Tibial nerve (tissue), 3 donors: ENCODE data around the gene GALR3.

Experiments
- POLR2A ChIP-seq, 2 donors: fragments of 450-650 bp; IDR thresholded peaks; one replicate each; pipeline ENCODE4 v1.6.1; 2017; ENCODE audit warnings: antibody characterized with exemption in 2 of 2, mild to moderate bottlenecking in 2 of 2, moderate library complexity in 2 of 2
- TF ChIP-seq, protein P1 (sequence below), 5 experiments: fragments of 200-600 bp in 3 of 5; fragments of 450-650 bp in 2 of 5; sonication (generic) in 3 of 5; IDR thresholded peaks; one replicate each; pipeline ENCODE4 v1.5.1; 2016 to 2019; ENCODE audit warnings: antibody characterized with exemption in 5 of 5, mild to moderate bottlenecking in 3 of 5, moderate library complexity in 2 of 5

DNA sequence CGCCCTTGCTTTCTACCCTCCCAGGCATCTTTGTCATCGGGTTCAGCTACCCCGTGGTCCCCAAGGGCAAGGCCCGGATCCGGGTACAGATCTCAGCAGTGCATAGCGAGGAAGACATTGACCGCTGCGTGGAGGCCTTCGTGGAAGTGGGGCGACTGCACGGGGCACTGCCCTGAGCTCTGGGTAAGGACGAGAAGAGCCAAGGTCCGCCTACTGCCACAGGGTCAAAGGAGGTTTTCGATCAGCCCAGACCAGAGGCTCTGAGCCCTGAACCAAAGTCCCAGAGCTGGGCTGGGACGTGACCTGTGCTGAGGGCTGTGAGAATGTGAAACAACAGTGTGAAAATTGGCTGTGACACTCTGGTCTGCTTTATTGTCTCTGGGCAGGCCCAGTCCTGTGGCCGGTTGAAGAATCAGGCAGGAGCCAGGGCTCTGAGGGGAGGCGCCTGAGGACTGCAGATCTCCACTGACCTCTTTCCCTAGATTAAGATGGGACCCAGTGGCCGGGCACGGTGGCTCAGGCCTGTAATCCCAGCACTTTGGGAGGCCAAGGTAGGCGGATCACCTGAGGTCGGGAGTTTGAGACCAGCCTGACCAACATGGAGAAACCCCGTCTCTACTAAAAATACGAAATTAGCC is 6.5 kb upstream of the GALR3 start:
- TF ChIP-seq POLR2A (IDR thresholded peaks at IDR 0.05) = no peak
- TF ChIP-seq, protein P1, sequence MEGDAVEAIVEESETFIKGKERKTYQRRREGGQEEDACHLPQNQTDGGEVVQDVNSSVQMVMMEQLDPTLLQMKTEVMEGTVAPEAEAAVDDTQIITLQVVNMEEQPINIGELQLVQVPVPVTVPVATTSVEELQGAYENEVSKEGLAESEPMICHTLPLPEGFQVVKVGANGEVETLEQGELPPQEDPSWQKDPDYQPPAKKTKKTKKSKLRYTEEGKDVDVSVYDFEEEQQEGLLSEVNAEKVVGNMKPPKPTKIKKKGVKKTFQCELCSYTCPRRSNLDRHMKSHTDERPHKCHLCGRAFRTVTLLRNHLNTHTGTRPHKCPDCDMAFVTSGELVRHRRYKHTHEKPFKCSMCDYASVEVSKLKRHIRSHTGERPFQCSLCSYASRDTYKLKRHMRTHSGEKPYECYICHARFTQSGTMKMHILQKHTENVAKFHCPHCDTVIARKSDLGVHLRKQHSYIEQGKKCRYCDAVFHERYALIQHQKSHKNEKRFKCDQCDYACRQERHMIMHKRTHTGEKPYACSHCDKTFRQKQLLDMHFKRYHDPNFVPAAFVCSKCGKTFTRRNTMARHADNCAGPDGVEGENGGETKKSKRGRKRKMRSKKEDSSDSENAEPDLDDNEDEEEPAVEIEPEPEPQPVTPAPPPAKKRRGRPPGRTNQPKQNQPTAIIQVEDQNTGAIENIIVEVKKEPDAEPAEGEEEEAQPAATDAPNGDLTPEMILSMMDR (IDR thresholded peaks at IDR 0.05) = no peak
